ENCODE measurements around the gene NFILZ. TPM values are rescaled to one million over a fixed set of nuclear protein-coding genes. Genes with fewer than 3 reads are reported as not detected.

NFILZ gene
- total RNA-seq, 1 donor = not detected

Other genes with a start within 250 kb of the NFILZ start
- gene RAB11B, start 240.3 kb upstream of the NFILZ start, total RNA-seq = 24.3 TPM
- 119 TPM for gene MARCHF2, start 217.3 kb upstream of the NFILZ start, total RNA-seq
- gene HNRNPM, start 185.7 kb upstream of the NFILZ start, total RNA-seq = 104 TPM
- gene PRAM1, start 128.0 kb upstream of the NFILZ start, total RNA-seq = 5.7 TPM
- gene ZNF414, start 116.5 kb upstream of the NFILZ start, total RNA-seq = 5.6 TPM
- 145 TPM for gene MYO1F, start 53.2 kb upstream of the NFILZ start, total RNA-seq
- 29.5 TPM for gene ADAMTS10, start 19.9 kb upstream of the NFILZ start, total RNA-seq
- not detected for gene ACTL9, start 68.2 kb downstream of the NFILZ start, total RNA-seq
- gene OR2Z1, start 91.0 kb downstream of the NFILZ start, total RNA-seq = not detected
- 23.7 TPM for gene ZNF558, start 201.7 kb downstream of the NFILZ start, total RNA-seq
- not detected for gene MBD3L1, start 201.7 kb downstream of the NFILZ start, total RNA-seq